BLaER1 treated with 17β-estradiol and CSF1 and Interleukin-3, amounts not matched to agents 10 nM and 100 nM (cell line): ENCODE measurements around the gene EMC8.

ENCODE experiments used
- H3K27ac ChIP-seq, 11 experiments: shearing (Covaris generic); formaldehyde crosslinking; 2 replicates each; pipeline ENCODE4 v1.8.1; 2022
- H3K27me3 ChIP-seq, 11 experiments: shearing (Covaris generic); formaldehyde crosslinking; 2 replicates each; pipeline ENCODE4 v1.8.1; 2022
- H3K36me3 ChIP-seq, 11 experiments: shearing (Covaris generic); formaldehyde crosslinking; 2 replicates each; pipeline ENCODE4 v1.8.1; 2022
- H3K4me1 ChIP-seq, 10 experiments: shearing (Covaris generic); formaldehyde crosslinking; 2 replicates each; pipeline ENCODE4 v1.8.1; 2022
- H3K4me2 ChIP-seq, 11 experiments: shearing (Covaris generic); formaldehyde crosslinking; 2 replicates each; pipeline ENCODE4 v1.8.1; 2022
- H3K4me3 ChIP-seq, 10 experiments: shearing (Covaris generic); formaldehyde crosslinking; 2 replicates each; pipeline ENCODE4 v1.8.1; 2022
- H3K9ac ChIP-seq, 11 experiments: shearing (Covaris generic); formaldehyde crosslinking; 2 replicates each; pipeline ENCODE4 v1.8.1; 2022
- H3K9me3 ChIP-seq, 11 experiments: shearing (Covaris generic); formaldehyde crosslinking; replicated peaks in 1 of 11; 2 replicates each; pipeline ENCODE4 v1.8.1; 2022
- H4K20me1 ChIP-seq, 11 experiments: shearing (Covaris generic); formaldehyde crosslinking; 2 replicates each; pipeline ENCODE4 v1.8.1; 2022
- Cebpa-rat ChIP-seq, 11 experiments: shearing (Covaris generic); IDR thresholded peaks; 2 replicates each; pipeline ENCODE4 v1.8.1; 2022

Gene EMC8

GRCh38 chr16:85733155-85733838 lies 66.0 kb downstream of the EMC8 start:
- peak in 9 of 11 experiments; percentile 57 to 91 (median 86); a peak in 16 of 22 replicates for TF ChIP-seq Cebpa-rat (IDR thresholded peaks at IDR 0.05)
- Histone ChIP-seq H3K9ac (peak overlapping the region in 9 of 11 experiments; percentile 22 to 57 (median 47); a peak in 15 of 22 replicates), H4K20me1 (peaks cover 0 to 29% (median 13%) of the 10 kb centered on the region in 11 experiments; a peak in 11 of 22 replicates), H3K4me2 (peak overlapping the region; percentile 73 to 95 (median 80)), H3K4me1 (peaks cover 56 to 95% (median 90%) of the 10 kb centered on the region in 10 experiments), H3K9me3 (no peaks in the 10 kb centered on the region), H3K36me3 (peaks cover 0 to 5% (median 0%) of the 10 kb centered on the region in 11 experiments; a peak in 1 of 22 replicates), H3K27me3 (peaks cover 0 to 13% (median 0%) of the 10 kb centered on the region in 11 experiments; a peak in 3 of 22 replicates), H3K4me3 (no peak overlapping the region), H3K27ac (peak overlapping the region in 10 of 11 experiments; percentile 14 to 83 (median 72); a peak in 18 of 22 replicates)

- peak overlapping the region in 3 of 11 experiments; percentile 3 to 76 (median 37); a peak in 4 of 22 replicates for H3K27ac ChIP-seq
- H3K4me1 ChIP-seq, result peaks cover 55 to 86% (median 83%) of the 10 kb centered on the region in 10 experiments
- no peak for TF ChIP-seq Cebpa-rat (IDR thresholded peaks at IDR 0.05)
- no peaks in the 10 kb centered on the region for H3K9me3 ChIP-seq
- no peak overlapping the region for H3K4me3 ChIP-seq
- H3K4me2 ChIP-seq, result peak overlapping the region in 10 of 11 experiments; percentile 36 to 95 (median 83); a peak in 18 of 22 replicates
- peaks cover 0 to 7% (median 0%) of the 10 kb centered on the region in 11 experiments; a peak in 3 of 22 replicates for H3K27me3 ChIP-seq
- H4K20me1 ChIP-seq, result peaks cover 0 to 17% (median 7%) of the 10 kb centered on the region in 11 experiments; a peak in 11 of 22 replicates
- H3K36me3 ChIP-seq, result peaks cover 0 to 15% (median 0%) of the 10 kb centered on the region in 11 experiments; a peak in 8 of 22 replicates
- H3K9ac ChIP-seq, result 0 out of 22 replicates have a peak overlapping the region, but pooled peaks of 1 of the 11 experiments have one; percentile 3
These were observed 68.2 kb downstream of the EMC8 start for GRCh38 chr16:85731179-85731578.

GRCh38 chr16:85730186-85730465 lies 69.2 kb downstream of the EMC8 start:
- Histone ChIP-seq H3K4me3 (peak overlapping the region in 7 of 10 experiments; percentile 9 to 55 (median 17); a peak in 9 of 20 replicates), H3K9ac (peak overlapping the region in 10 of 11 experiments; percentile 12 to 73 (median 66); a peak in 17 of 22 replicates), H4K20me1 (peaks cover 0 to 6% (median 0%) of the 10 kb centered on the region in 11 experiments; a peak in 2 of 22 replicates), H3K9me3 (no peaks in the 10 kb centered on the region), H3K4me1 (peaks cover 44 to 75% (median 72%) of the 10 kb centered on the region in 10 experiments), H3K27ac (peak overlapping the region in 10 of 11 experiments; percentile 38 to 83 (median 72); a peak in 19 of 22 replicates), H3K4me2 (peak overlapping the region; percentile 80 to 95 (median 85)), H3K27me3 (no peaks in the 10 kb centered on the region), H3K36me3 (peaks cover 0 to 22% (median 0%) of the 10 kb centered on the region in 11 experiments; a peak in 8 of 22 replicates)
- TF ChIP-seq Cebpa-rat (IDR thresholded peaks at IDR 0.05), result no peak

GRCh38 chr16:85729452-85730185 lies 69.7 kb downstream of the EMC8 start:
- H3K4me3 ChIP-seq, result peak overlapping the region in 8 of 10 experiments; percentile 2 to 55 (median 14); a peak in 9 of 20 replicates
- no peak for TF ChIP-seq Cebpa-rat (IDR thresholded peaks at IDR 0.05)

GRCh38 chr16:85728879-85729278 lies 70.5 kb downstream of the EMC8 start:
- H3K9ac ChIP-seq, result peak overlapping the region in 6 of 11 experiments; percentile 61 to 73 (median 68); a peak in 6 of 22 replicates
- H3K36me3 ChIP-seq, result peaks cover 0 to 25% (median 0%) of the 10 kb centered on the region in 11 experiments; a peak in 8 of 22 replicates
- no peak for TF ChIP-seq Cebpa-rat (IDR thresholded peaks at IDR 0.05)
- peaks cover 32 to 69% (median 61%) of the 10 kb centered on the region in 10 experiments for H3K4me1 ChIP-seq
- H4K20me1 ChIP-seq, result no peaks in the 10 kb centered on the region
- H3K27me3 ChIP-seq, result no peaks in the 10 kb centered on the region
- H3K9me3 ChIP-seq, result no peaks in the 10 kb centered on the region
- H3K4me3 ChIP-seq, result no peak overlapping the region
- H3K27ac ChIP-seq, result peak overlapping the region in 8 of 11 experiments; percentile 65 to 83 (median 76); a peak in 11 of 22 replicates
- peak overlapping the region; percentile 80 to 95 (median 85) for H3K4me2 ChIP-seq

More at GRCh38 chr16:85729452-85730185, 69.7 kb downstream of the EMC8 start:
- H3K27ac ChIP-seq, result peak overlapping the region; percentile 20 to 83 (median 69); a peak in 20 of 22 replicates
- H3K36me3 ChIP-seq, result peaks cover 0 to 23% (median 0%) of the 10 kb centered on the region in 11 experiments; a peak in 8 of 22 replicates
- H3K27me3 ChIP-seq, result no peaks in the 10 kb centered on the region
- H3K4me1 ChIP-seq, result peaks cover 39 to 72% (median 67%) of the 10 kb centered on the region in 10 experiments
- H4K20me1 ChIP-seq, result peaks cover 0 to 1% (median 0%) of the 10 kb centered on the region in 11 experiments; a peak in 1 of 22 replicates
- peak overlapping the region; percentile 80 to 95 (median 85) for H3K4me2 ChIP-seq
- peak overlapping the region; percentile 12 to 73 (median 65); a peak in 19 of 22 replicates for H3K9ac ChIP-seq
- H3K9me3 ChIP-seq, result no peaks in the 10 kb centered on the region
